B cell (primary cell): ENCODE measurements around the gene REM2. TPM values are rescaled to one million over a fixed set of nuclear protein-coding genes. Genes with fewer than 3 reads are reported as not detected.
A peak's percentile ranks its signal among the peaks of the same experiment; 100 is the strongest.
"Not testable (repeated sequence)": the region's sequence is repeated elsewhere in the genome, so short reads cannot be mapped to it uniquely, and the experiment has no call there.

Experiments used
- ATAC-seq: fragments of 200-7000 bp; cut with Tn5 transposase; one replicate; pipeline ENCODE4 v1.10.0; 2021; ENCODE audit warnings: low read depth, mild to moderate bottlenecking, moderate number of reproducible peaks, moderate library complexity
- CTCF ChIA-PET: fragments of 350-600 bp; sonication (Branson Sonifier 250); formaldehyde crosslinking; loops from one replicate; lab custom pipeline; 2021; ENCODE audit warnings: antibody characterized with exemption, inconsistent platforms; lab: Charles Lee
- POLR2A ChIA-PET: fragments of 350-600 bp; sonication (Branson Sonifier 250); formaldehyde crosslinking; loops from one replicate; lab custom pipeline; 2021; ENCODE audit warnings: antibody characterized with exemption; lab: Charles Lee
- DNase-seq: peaks from one replicate; pipeline ENCODE4 v3.0.0; 2013
- H2AFZ ChIP-seq: 2 replicates; pipeline ENCODE4 v1.6.1; 2012; ENCODE audit warnings: mild to moderate bottlenecking, low read depth, low read length; ENCODE audit not compliant: insufficient read depth, poor library complexity, severe bottlenecking
- H3K27ac ChIP-seq, 2 donors: 1 replicate in 1 of 2; 2 replicates in 1 of 2; pipeline ENCODE4 v1.5.1; 2012 to 2013; ENCODE audit warnings: low read length in 2 of 2, mild to moderate bottlenecking in 2 of 2, moderate library complexity in 1 of 2
- H3K27me3 ChIP-seq, 4 experiments: fragments of 200-600 bp in 1 of 4; sonication (generic) in 1 of 4; replicated peaks in 1 of 4; 1 replicate in 2 of 4; 2 replicates in 2 of 4; pipeline versions ENCODE4 v1.6.1 to v1.7.0; 2013 to 2016; ENCODE audit warnings: low read length in 3 of 4, mild to moderate bottlenecking in 2 of 4, mixed read lengths in 1 of 4, moderate library complexity in 1 of 4; ENCODE audit not compliant: insufficient read depth in 4 of 4, control insufficient read depth in 3 of 4; ENCODE audit errors: control extremely low read depth in 1 of 4
- H3K36me3 ChIP-seq, 2 experiments: replicated peaks in 1 of 2; 1 replicate in 1 of 2; 2 replicates in 1 of 2; pipeline versions ENCODE4 v1.6.1 to v1.7.1; 2013; ENCODE audit warnings: low read length in 1 of 2; ENCODE audit not compliant: insufficient read depth in 2 of 2, control insufficient read depth in 1 of 2; ENCODE audit errors: control extremely low read depth in 1 of 2, extremely low read depth in 1 of 2
- H3K4me1 ChIP-seq, 2 donors: fragments of 200-600 bp in 1 of 2; sonication (generic) in 1 of 2; 1 replicate in 1 of 2; 2 replicates in 1 of 2; pipeline versions ENCODE4 v1.5.1 to v1.6.1; 2013 to 2017; ENCODE audit warnings: low read length in 2 of 2; ENCODE audit not compliant: control insufficient read depth in 2 of 2, insufficient read depth in 2 of 2
- H3K4me2 ChIP-seq: replicated peaks from 2 replicates; pipeline ENCODE3; 2012; ENCODE audit warnings: mild to moderate bottlenecking, low read depth, low read length; ENCODE audit not compliant: poor library complexity, severe bottlenecking
- H3K4me3 ChIP-seq, 5 experiments: fragments of 200-600 bp in 1 of 5; sonication (generic) in 1 of 5; 1 replicate in 3 of 5; 2 replicates in 2 of 5; pipeline versions ENCODE4 v1.5.1 to v1.7.0; 2011 to 2016; ENCODE audit warnings: low read length in 4 of 5, mild to moderate bottlenecking in 4 of 5, low read depth in 2 of 5, control low read depth in 1 of 5, moderate library complexity in 1 of 5; ENCODE audit not compliant: insufficient read depth in 1 of 5; ENCODE audit errors: control extremely low read depth in 1 of 5, extremely low read depth in 1 of 5
- H3K79me2 ChIP-seq: fragments of 200-600 bp; sonication (generic); one replicate; pipeline ENCODE4 v1.6.0; 2016; ENCODE audit warnings: low read length; ENCODE audit not compliant: control insufficient read depth, insufficient read depth
- H3K9ac ChIP-seq: fragments of 200-600 bp; sonication (generic); 2 replicates; pipeline ENCODE4 v1.6.1; 2017; ENCODE audit warnings: mild to moderate bottlenecking, low read length, moderate library complexity
- H3K9me3 ChIP-seq, 3 donors: one replicate each; pipeline versions ENCODE4 v1.6.1 to v1.7.1; 2013; ENCODE audit warnings: low read length in 2 of 3; ENCODE audit not compliant: control insufficient read depth in 2 of 3, insufficient read depth in 1 of 3; ENCODE audit errors: control extremely low read depth in 1 of 3
- H4K20me1 ChIP-seq: 2 replicates; pipeline ENCODE4 v1.6.0; 2012; ENCODE audit warnings: mild to moderate bottlenecking, low read length; ENCODE audit not compliant: insufficient read depth, control insufficient read depth, poor library complexity, severe bottlenecking
- H3K27ac Mint-ChIP-seq: one replicate; pipeline ENCODE4 v1.8.0; 2021; ENCODE audit warnings: mixed read lengths
- H3K27me3 Mint-ChIP-seq: one replicate; pipeline ENCODE4 v1.8.0; 2021; ENCODE audit warnings: mixed read lengths
- H3K4me1 Mint-ChIP-seq: one replicate; pipeline ENCODE4 v1.8.0; 2021; ENCODE audit warnings: mixed read lengths
- H3K4me3 Mint-ChIP-seq: one replicate; pipeline ENCODE4 v1.8.0; 2021; ENCODE audit warnings: mixed read lengths
- H3K9me3 Mint-ChIP-seq: one replicate; pipeline ENCODE4 v1.8.0; 2022; ENCODE audit warnings: mixed read lengths; ENCODE audit not compliant: insufficient read depth
- EZH2 ChIP-seq: IDR thresholded peaks from 2 replicates; pipeline ENCODE4 v1.6.1; 2012; ENCODE audit warnings: borderline replicate concordance, low read depth, mild to moderate bottlenecking, moderate library complexity, low read length; ENCODE audit not compliant: insufficient read depth, poor library complexity, severe bottlenecking
- WGBS: methylation state at CpG from one replicate; pipeline ENCODE4 v1.1.5; 2013; ENCODE audit warnings: missing lambda C conversion rate; ENCODE audit not compliant: insufficient coverage; 5-methylcytosine and 5-hydroxymethylcytosine counted together
- intact Hi-C: fragments of 100-400 bp; cut with micrococcal nuclease; formaldehyde crosslinking; loops from one replicate; pipeline ENCODE4 v1.10.0; 2022
- polyA plus RNA-seq: library from polyadenylated mRNA; depleted of rRNA; stranded (reverse); fragments of >200 nt; gene quantifications from 2 replicates; pipeline ENCODE4 v1.2.3, GENCODE V29; 2012
- total RNA-seq, 2 donors: library from RNA; stranded (reverse); fragments of 120-200 nt in 1 of 2; gene quantifications; 1 replicate in 1 of 2; 2 replicates in 1 of 2; pipeline versions ENCODE4 v1.2.3 to v1.2.4, GENCODE V29; 2013 to 2022
- TF ChIP-seq, protein P1 (sequence below): fragments of 200-600 bp; IDR thresholded peaks from one replicate; pipeline ENCODE4 v1.8.0; 2022; ENCODE audit warnings: antibody characterized with exemption, mild to moderate bottlenecking

The REM2 gene
- total and polyA plus RNA-seq, 2 donors (not counting 1 experiment from before 2014, with no cell fraction given): 5.6 to 12.9 TPM

GRCh38 chr14:22852940-22853767 is 29.9 kb upstream of the REM2 start:
- WGBS: 2% methylated on average over 13 of the region's 20 CpGs
- peak overlapping the region in 1 of 2 donors; percentile 42 for H3K27ac ChIP-seq
- peaks cover 0 to 8% of the 10 kb centered on the region in 2 donors for H3K4me1 ChIP-seq
- H3K9ac ChIP-seq: peak overlapping the region; percentile 66
- peak overlapping the region; percentile 85 for H3K27ac Mint-ChIP-seq
- H3K9me3 ChIP-seq: peaks cover 0 to 6% (median 2%) of the 10 kb centered on the region in 3 donors
- ChIA-PET CTCF (interaction anchor here (0.7 to 12.0 kb wide), 62 partner anchors 9 to 533 kb away, joined by 3 to 207 read pairs (median 5); partner anchors contain the start of genes DAD1, LRP10, MMP14 and MRPL52), POLR2A (interaction anchor here (0.6 to 1.4 kb wide), 8 partner anchors 12 to 297 kb away, joined by 3 to 5 read pairs (median 4); partner anchors contain the start of gene OXA1L)
- peaks cover 6% of the 10 kb centered on the region for H3K27me3 Mint-ChIP-seq
- peak overlapping the region; percentile 88 for H3K4me3 Mint-ChIP-seq
- H3K9me3 Mint-ChIP-seq: no peaks in the 10 kb centered on the region
- H3K4me3 ChIP-seq: peak overlapping the region; percentile 49 to 72 (median 63)
- peaks cover 0 to 5% (median 0%) of the 10 kb centered on the region in 4 experiments for H3K27me3 ChIP-seq
- H3K79me2 ChIP-seq: no peaks in the 10 kb centered on the region
- H4K20me1 ChIP-seq: no peaks in the 10 kb centered on the region
- DNase-seq (peak; percentile 91), ATAC-seq (peak; percentile 95)
- TF ChIP-seq, protein P1, sequence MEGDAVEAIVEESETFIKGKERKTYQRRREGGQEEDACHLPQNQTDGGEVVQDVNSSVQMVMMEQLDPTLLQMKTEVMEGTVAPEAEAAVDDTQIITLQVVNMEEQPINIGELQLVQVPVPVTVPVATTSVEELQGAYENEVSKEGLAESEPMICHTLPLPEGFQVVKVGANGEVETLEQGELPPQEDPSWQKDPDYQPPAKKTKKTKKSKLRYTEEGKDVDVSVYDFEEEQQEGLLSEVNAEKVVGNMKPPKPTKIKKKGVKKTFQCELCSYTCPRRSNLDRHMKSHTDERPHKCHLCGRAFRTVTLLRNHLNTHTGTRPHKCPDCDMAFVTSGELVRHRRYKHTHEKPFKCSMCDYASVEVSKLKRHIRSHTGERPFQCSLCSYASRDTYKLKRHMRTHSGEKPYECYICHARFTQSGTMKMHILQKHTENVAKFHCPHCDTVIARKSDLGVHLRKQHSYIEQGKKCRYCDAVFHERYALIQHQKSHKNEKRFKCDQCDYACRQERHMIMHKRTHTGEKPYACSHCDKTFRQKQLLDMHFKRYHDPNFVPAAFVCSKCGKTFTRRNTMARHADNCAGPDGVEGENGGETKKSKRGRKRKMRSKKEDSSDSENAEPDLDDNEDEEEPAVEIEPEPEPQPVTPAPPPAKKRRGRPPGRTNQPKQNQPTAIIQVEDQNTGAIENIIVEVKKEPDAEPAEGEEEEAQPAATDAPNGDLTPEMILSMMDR: peak; percentile 87
- no peak for TF ChIP-seq EZH2
- peaks cover 6% of the 10 kb centered on the region for H3K4me1 Mint-ChIP-seq
- peak overlapping the region; percentile 88 for H3K4me2 ChIP-seq
- intact Hi-C loops: loop anchor here (1.0 to 10.0 kb wide), 14 partner anchors 18 to 538 kb away; partner anchors contain the start of genes ABHD4, LRP10 and OXA1L
- H2AFZ ChIP-seq: peak overlapping the region; percentile 72
- no peaks in the 10 kb centered on the region for H3K36me3 ChIP-seq

GRCh38 chr14:22854296-22854695 is 28.7 kb upstream of the REM2 start:
- H3K4me3 ChIP-seq, H3K9me3 Mint-ChIP-seq, H4K20me1 ChIP-seq, H3K27ac Mint-ChIP-seq, H3K4me3 Mint-ChIP-seq, H3K4me2 ChIP-seq, H3K27me3 ChIP-seq, H3K36me3 ChIP-seq, ATAC-seq, H3K9ac ChIP-seq, H3K4me1 Mint-ChIP-seq, DNase-seq, H3K4me1 ChIP-seq, H3K9me3 ChIP-seq, H3K79me2 ChIP-seq, H3K27me3 Mint-ChIP-seq, H3K27ac ChIP-seq, H2AFZ ChIP-seq: not testable (repeated sequence)
- POLR2A ChIA-PET: interaction anchor here (0.6 kb wide), 1 partner anchor 205 kb away, joined by 4 read pairs; no protein-coding TSS in a partner anchor
- intact Hi-C loops: loop anchor here (5.0 to 10.0 kb wide), 2 partner anchors 257 to 539 kb away; partner anchors contain the start of gene ABHD4
- CTCF ChIA-PET: interaction anchor here (0.9 to 12.0 kb wide), 40 partner anchors 8 to 495 kb away, joined by 3 to 207 read pairs (median 10); partner anchors contain the start of genes AJUBA, DAD1, LRP10 and MMP14
- 96% methylated on average over 10 of the region's 11 CpGs for WGBS
